ENCODE results near the gene PGA4.
"Not testable (repeated sequence)": the region's sequence is repeated elsewhere in the genome, so short reads cannot be mapped to it uniquely, and the experiment has no call there.

PGA4 gene

GRCh38 chr11:61222047-61222446 is at the start of gene PGA4:
Gene PGA4, plus strand, starts transcription at chr11:61222347. Its CDS starts 54 bp downstream, at chr11:61222401.
- DNase-seq: not testable (repeated sequence)

- DNase-seq: no peak
These were observed 49.8 kb upstream of the PGA4 start for GRCh38 chr11:61172356-61172755.

- no peak for DNase-seq
These were observed 49.3 kb upstream of the PGA4 start for GRCh38 chr11:61172888-61173287.

GRCh38 chr11:61173456-61173855 is 48.7 kb upstream of the PGA4 start:
- DNase-seq: no peak

GRCh38 chr11:61174273-61174672 is 47.9 kb upstream of the PGA4 start:
- DNase-seq: no peak

GRCh38 chr11:61174949-61175348 is 47.2 kb upstream of the PGA4 start:
- no peak for DNase-seq

- no peak for DNase-seq
These were observed 45.7 kb upstream of the PGA4 start for GRCh38 chr11:61176446-61176845.

GRCh38 chr11:61180205-61180604 is 41.9 kb upstream of the PGA4 start:
- DNase-seq: not testable (repeated sequence)

- no peak for DNase-seq
These were observed 40.7 kb upstream of the PGA4 start for GRCh38 chr11:61181489-61181888.

GRCh38 chr11:61183645-61184044 is 38.5 kb upstream of the PGA4 start:
- no peak for DNase-seq

GRCh38 chr11:61186504-61186903 is 35.6 kb upstream of the PGA4 start:
- DNase-seq: no peak

GRCh38 chr11:61187505-61188130 is 34.5 kb upstream of the PGA4 start:
- DNase-seq: peak; percentile 73

- no peak for DNase-seq
These were observed 32.2 kb upstream of the PGA4 start for GRCh38 chr11:61189933-61190332.

- DNase-seq: no peak
These were observed 28.6 kb upstream of the PGA4 start for GRCh38 chr11:61193596-61193995.

- DNase-seq: no peak
These were observed 27.9 kb upstream of the PGA4 start for GRCh38 chr11:61194169-61194671.

GRCh38 chr11:61194981-61195695 is 27.0 kb upstream of the PGA4 start:
- DNase-seq: no peak

- no peak for DNase-seq
These were observed 26.4 kb upstream of the PGA4 start for GRCh38 chr11:61195719-61196118.

- DNase-seq: no peak
These were observed 23.8 kb upstream of the PGA4 start for GRCh38 chr11:61198361-61198760.

- no peak for DNase-seq
These were observed 23.1 kb upstream of the PGA4 start for GRCh38 chr11:61198948-61199523.

- no peak for DNase-seq
These were observed 20.7 kb upstream of the PGA4 start for GRCh38 chr11:61201476-61201875.

GRCh38 chr11:61202950-61203746 is 19.0 kb upstream of the PGA4 start, which contains the start of gene PGA3:
Gene PGA3, plus strand, starts transcription at chr11:61203515. Its CDS starts 50 bp downstream, at chr11:61203565.
- not testable (repeated sequence) for DNase-seq

- DNase-seq: not testable (repeated sequence)
These were observed 18.3 kb upstream of the PGA4 start for GRCh38 chr11:61203873-61204272.

- not testable (repeated sequence) for DNase-seq
These were observed 17.6 kb upstream of the PGA4 start for GRCh38 chr11:61204502-61205059.
